OCI-LY1 (cell line): ENCODE results near the gene SRSF8.
"Not testable (repeated sequence)": the region's sequence is repeated elsewhere in the genome, so short reads cannot be mapped to it uniquely, and the experiment has no call there.

ENCODE experiments used
- H2AFZ ChIP-seq: fragments of 200-600 bp; sonication (generic), shearing (Covaris generic); 2 replicates; pipeline ENCODE4 v1.6.0; 2014; ENCODE audit warnings: antibody characterized with exemption, mild to moderate bottlenecking, low read length
- H3F3A ChIP-seq: fragments of 200-600 bp; sonication (generic), shearing (Covaris generic); 2 replicates; pipeline ENCODE4 v1.6.0; 2014; ENCODE audit warnings: mild to moderate bottlenecking, antibody characterized with exemption, low read length, moderate library complexity; ENCODE audit not compliant: insufficient read depth
- H3K27ac ChIP-seq: fragments of 200-600 bp; sonication (generic); 2 replicates; pipeline ENCODE4 v1.5.1; 2014; ENCODE audit warnings: low read length, mixed run types, mild to moderate bottlenecking, low read depth; ENCODE audit not compliant: poor library complexity, severe bottlenecking
- H3K27me3 ChIP-seq: fragments of 200-600 bp; sonication (generic); 2 replicates; pipeline ENCODE4 v1.6.0; 2014; ENCODE audit warnings: antibody characterized with exemption, mild to moderate bottlenecking, low read length, moderate library complexity; ENCODE audit not compliant: insufficient read depth
- H3K36me3 ChIP-seq: fragments of 200-600 bp; sonication (generic); 2 replicates; pipeline ENCODE4 v1.6.1; 2014; ENCODE audit warnings: mild to moderate bottlenecking, antibody characterized with exemption, low read length, moderate library complexity, mixed read lengths; ENCODE audit not compliant: insufficient read depth
- H3K4me1 ChIP-seq: fragments of 200-600 bp; sonication (generic); 2 replicates; pipeline ENCODE4 v1.5.1; 2014; ENCODE audit warnings: mild to moderate bottlenecking, low read length, moderate library complexity; ENCODE audit not compliant: insufficient read depth, severe bottlenecking
- H3K4me2 ChIP-seq: fragments of 200-600 bp; sonication (generic), shearing (Covaris generic); 2 replicates; pipeline ENCODE4 v1.6.1; 2014; ENCODE audit warnings: low read length
- H3K4me3 ChIP-seq: fragments of 200-600 bp; sonication (generic); 2 replicates; pipeline ENCODE4 v1.5.1; 2014; ENCODE audit warnings: low read length, low read depth, mild to moderate bottlenecking, mixed read lengths; ENCODE audit not compliant: poor library complexity, severe bottlenecking
- H3K79me2 ChIP-seq: fragments of 200-600 bp; shearing (Covaris generic); 2 replicates; pipeline ENCODE4 v1.6.1; 2016; ENCODE audit warnings: mixed run types, low read length, mixed read lengths; ENCODE audit not compliant: insufficient read depth
- H3K9ac ChIP-seq: fragments of 200-600 bp; sonication (generic), shearing (Covaris generic); 2 replicates; pipeline ENCODE4 v1.6.1; 2014; ENCODE audit warnings: mild to moderate bottlenecking, low read length, mixed read lengths
- H3K9me2 ChIP-seq: fragments of 200-600 bp; sonication (generic), shearing (Covaris generic); 2 replicates; pipeline ENCODE4 v1.6.1; 2014; ENCODE audit warnings: low read depth, mild to moderate bottlenecking, low read length, mixed read lengths
- H3K9me3 ChIP-seq: fragments of 200-600 bp; shearing (Covaris generic); 2 replicates; pipeline ENCODE4 v1.6.1; 2014; ENCODE audit warnings: low read length, mixed read lengths
- H4K20me1 ChIP-seq: fragments of 200-600 bp; sonication (generic), shearing (Covaris generic); 2 replicates; pipeline ENCODE4 v1.6.0; 2016; ENCODE audit warnings: mild to moderate bottlenecking, low read length; ENCODE audit not compliant: insufficient read depth
- EZH2 ChIP-seq: fragments of 200-600 bp; sonication (generic), shearing (Covaris generic); IDR thresholded peaks from 2 replicates; pipeline ENCODE4 v1.8.0; 2017; ENCODE audit warnings: borderline replicate concordance, mixed run types, mild to moderate bottlenecking, antibody characterized with exemption, low read length, moderate library complexity, mixed read lengths
- TF ChIP-seq, protein P1 (sequence below): fragments of 200-600 bp; sonication (generic), shearing (Covaris generic); IDR thresholded peaks from 2 replicates; pipeline ENCODE4 v1.5.1; 2017; ENCODE audit warnings: mild to moderate bottlenecking, antibody characterized with exemption, low read length, moderate library complexity, mixed read lengths

Gene SRSF8, protein sequence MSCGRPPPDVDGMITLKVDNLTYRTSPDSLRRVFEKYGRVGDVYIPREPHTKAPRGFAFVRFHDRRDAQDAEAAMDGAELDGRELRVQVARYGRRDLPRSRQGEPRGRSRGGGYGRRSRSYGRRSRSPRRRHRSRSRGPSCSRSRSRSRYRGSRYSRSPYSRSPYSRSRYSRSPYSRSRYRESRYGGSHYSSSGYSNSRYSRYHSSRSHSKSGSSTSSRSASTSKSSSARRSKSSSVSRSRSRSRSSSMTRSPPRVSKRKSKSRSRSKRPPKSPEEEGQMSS

DNA sequence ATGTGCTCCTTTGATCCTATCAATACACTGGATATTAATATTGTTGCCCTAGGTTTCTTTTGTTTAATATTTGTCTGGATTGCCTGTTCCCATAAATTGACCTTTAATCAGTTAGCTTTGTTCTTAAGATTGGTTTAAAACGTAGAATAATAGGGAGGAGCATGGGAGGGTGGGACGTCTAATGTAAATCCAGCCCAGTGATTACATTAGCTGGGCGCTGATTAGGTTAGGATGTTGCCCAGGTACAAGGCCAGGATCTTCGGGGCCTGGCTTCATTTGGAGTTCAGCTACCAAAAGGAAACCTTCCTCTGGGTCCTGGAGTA lies at the start of gene SRSF8:
SRSF8 (plus strand) TSS at position 204 of the 323 bp plus-strand sequence. CDS start 308 bp downstream, outside the sequence.
- Histone ChIP-seq H3K4me2 (peak within 1 kb of the TSS; percentile 79), H3K4me1 (peaks cover 17% of the 10 kb centered on the region), H3K4me3 (peak within 1 kb of the TSS; percentile 71), H4K20me1 (no peaks in the 10 kb centered on the region), H3F3A (no peaks in the 10 kb centered on the region), H3K36me3 (no peaks in the 10 kb centered on the region), H3K9ac (peak within 1 kb of the TSS; percentile 59), H3K27ac (peak within 1 kb of the TSS; percentile 49), H3K27me3 (no peaks in the 10 kb centered on the region), H2AFZ (peak within 1 kb of the TSS; percentile 89; the same call in 1 of the 2 replicates), H3K9me2 (no peaks in the 10 kb centered on the region), H3K9me3 (no peaks in the 10 kb centered on the region), H3K79me2 (no peaks in the 10 kb centered on the region)
- no peak for TF ChIP-seq EZH2
- TF ChIP-seq, protein P1, sequence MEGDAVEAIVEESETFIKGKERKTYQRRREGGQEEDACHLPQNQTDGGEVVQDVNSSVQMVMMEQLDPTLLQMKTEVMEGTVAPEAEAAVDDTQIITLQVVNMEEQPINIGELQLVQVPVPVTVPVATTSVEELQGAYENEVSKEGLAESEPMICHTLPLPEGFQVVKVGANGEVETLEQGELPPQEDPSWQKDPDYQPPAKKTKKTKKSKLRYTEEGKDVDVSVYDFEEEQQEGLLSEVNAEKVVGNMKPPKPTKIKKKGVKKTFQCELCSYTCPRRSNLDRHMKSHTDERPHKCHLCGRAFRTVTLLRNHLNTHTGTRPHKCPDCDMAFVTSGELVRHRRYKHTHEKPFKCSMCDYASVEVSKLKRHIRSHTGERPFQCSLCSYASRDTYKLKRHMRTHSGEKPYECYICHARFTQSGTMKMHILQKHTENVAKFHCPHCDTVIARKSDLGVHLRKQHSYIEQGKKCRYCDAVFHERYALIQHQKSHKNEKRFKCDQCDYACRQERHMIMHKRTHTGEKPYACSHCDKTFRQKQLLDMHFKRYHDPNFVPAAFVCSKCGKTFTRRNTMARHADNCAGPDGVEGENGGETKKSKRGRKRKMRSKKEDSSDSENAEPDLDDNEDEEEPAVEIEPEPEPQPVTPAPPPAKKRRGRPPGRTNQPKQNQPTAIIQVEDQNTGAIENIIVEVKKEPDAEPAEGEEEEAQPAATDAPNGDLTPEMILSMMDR, result no peak

DNA sequence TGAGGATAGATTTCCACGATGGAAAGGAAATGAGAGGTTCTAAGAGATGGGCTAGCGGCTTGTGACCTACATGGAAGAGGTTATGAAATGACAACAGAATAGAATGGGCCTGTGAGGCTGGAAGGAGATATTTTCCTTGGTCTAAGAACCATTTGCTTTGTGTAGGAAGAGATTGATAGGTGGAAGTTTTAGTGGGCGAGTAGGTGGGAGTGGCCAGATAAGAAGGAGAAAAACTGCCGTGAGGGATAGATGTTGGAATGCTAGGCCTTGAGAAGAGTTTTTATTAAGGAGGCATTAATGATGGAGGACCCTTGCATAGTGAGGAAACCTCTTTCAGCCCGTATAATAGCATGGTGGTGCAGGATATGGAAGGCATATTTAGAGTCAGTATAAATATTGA lies 45.3 kb upstream of the SRSF8 start:
- not testable (repeated sequence) for H3K4me3 ChIP-seq, H2AFZ ChIP-seq, H3K4me2 ChIP-seq, H3F3A ChIP-seq, H4K20me1 ChIP-seq, H3K27ac ChIP-seq, H3K9me2 ChIP-seq, H3K36me3 ChIP-seq, H3K79me2 ChIP-seq, H3K9me3 ChIP-seq, H3K9ac ChIP-seq, H3K4me1 ChIP-seq, H3K27me3 ChIP-seq

DNA sequence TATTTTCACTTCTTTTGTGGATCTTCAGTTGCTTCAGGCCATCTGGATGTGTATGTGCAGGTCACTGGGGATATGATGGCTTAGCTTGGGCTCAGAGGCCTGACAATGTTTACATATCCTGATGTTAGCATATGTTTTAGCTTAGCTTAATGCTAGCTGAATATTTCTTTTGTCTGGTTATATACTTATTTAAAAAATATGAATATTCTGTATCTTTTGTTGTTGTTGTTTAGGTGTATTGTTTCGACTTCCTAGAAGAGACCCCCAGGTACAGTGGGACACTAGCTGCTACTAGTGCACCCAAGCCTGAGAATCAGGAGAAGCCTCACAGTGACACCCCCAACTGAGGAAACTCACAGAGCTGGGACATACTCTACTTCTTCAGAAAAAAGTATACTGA lies 41.8 kb upstream of the SRSF8 start, which contains the start of gene KDM4E:
KDM4E (plus strand) TSS at position 301 of the 400 bp plus-strand sequence. CDS start 300 bp downstream, outside the sequence.
- Histone ChIP-seq H3K27me3 (no peaks in the 10 kb centered on the region), H3K9me3 (no peaks in the 10 kb centered on the region), H3K4me3 (no peak within 1 kb of the TSS), H3F3A (no peaks in the 10 kb centered on the region), H2AFZ (no peak within 1 kb of the TSS), H3K9me2 (no peaks in the 10 kb centered on the region), H3K36me3 (no peaks in the 10 kb centered on the region), H4K20me1 (no peaks in the 10 kb centered on the region), H3K9ac (no peak within 1 kb of the TSS), H3K4me2 (no peak within 1 kb of the TSS), H3K79me2 (no peaks in the 10 kb centered on the region), H3K27ac (no peak within 1 kb of the TSS), H3K4me1 (no peaks in the 10 kb centered on the region)
- no peak for TF ChIP-seq EZH2
- TF ChIP-seq, protein P1, result no peak

- H3K27ac ChIP-seq, H3K79me2 ChIP-seq, H3K27me3 ChIP-seq, H3K9me3 ChIP-seq, H3K4me3 ChIP-seq, H3F3A ChIP-seq, H4K20me1 ChIP-seq, H3K9ac ChIP-seq, H3K4me2 ChIP-seq, H3K36me3 ChIP-seq, H3K9me2 ChIP-seq, H3K4me1 ChIP-seq, H2AFZ ChIP-seq: not testable (repeated sequence)
Observed at GRCh38 chr11:95025594-95025993, 41.1 kb upstream of the SRSF8 start.
